DMS153 treated with DMSO at 0.1 percent for 48 hours (cell line): ENCODE results near the gene ACAD11.
A peak's percentile ranks its signal among the peaks of the same experiment; 100 is the strongest.
"Not testable (repeated sequence)": the region's sequence is repeated elsewhere in the genome, so short reads cannot be mapped to it uniquely, and the experiment has no call there.

Experiments used
- DNase-seq: peaks from one replicate; lab custom pipeline; 2025; ENCODE audit not compliant: unreplicated experiment; lab: John Stamatoyannopoulos, UW

Gene ACAD11

DNA sequence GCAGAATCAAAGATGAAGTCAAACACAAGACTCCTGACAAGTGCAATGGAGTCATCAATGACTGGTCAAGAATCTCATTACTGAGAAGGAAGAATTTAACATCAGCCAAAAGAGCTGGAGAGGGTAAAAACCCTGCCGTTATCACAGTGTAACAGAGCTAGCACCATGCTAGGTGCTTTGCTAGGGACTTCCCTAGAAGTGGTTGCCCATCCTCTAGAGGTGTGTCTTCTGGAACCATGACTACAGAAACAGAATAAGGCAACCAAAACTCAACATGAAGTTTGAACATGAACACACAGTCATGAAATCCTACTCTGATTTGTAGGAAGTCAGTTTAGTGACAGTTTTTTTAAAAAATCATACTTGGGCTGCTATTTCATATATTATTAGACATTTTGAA, 9.5 kb downstream of the ACAD11 start:
- DNase-seq: no peak

- DNase-seq: no peak
Observed at GRCh38 chr3:132645058-132645457, 14.6 kb downstream of the ACAD11 start.

DNA sequence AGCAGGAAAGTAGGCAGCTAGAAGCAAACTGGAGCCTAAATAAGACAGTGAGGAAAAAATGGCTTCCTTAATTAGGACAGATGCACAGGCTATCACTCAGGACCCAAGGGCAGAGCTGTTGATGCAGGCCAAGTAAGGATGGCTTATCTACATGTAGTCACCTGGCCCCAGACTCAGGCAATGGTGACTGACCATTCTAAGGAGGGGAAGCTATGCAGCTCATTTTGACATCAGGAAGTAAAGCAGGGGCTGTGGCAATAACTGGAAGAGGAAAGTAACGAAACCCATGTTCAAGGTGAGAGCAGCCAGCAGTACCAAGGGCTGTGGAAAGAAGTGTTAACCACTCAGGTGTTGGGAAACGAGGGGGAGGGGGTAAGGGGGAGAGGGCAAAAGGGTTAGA, 16.2 kb downstream of the ACAD11 start:
- no peak for DNase-seq

- no peak for DNase-seq
Observed at GRCh38 chr3:132642539-132642847, 17.1 kb downstream of the ACAD11 start.

- DNase-seq: peak; percentile 51
Observed at GRCh38 chr3:132641837-132642538, 17.6 kb downstream of the ACAD11 start.

DNA sequence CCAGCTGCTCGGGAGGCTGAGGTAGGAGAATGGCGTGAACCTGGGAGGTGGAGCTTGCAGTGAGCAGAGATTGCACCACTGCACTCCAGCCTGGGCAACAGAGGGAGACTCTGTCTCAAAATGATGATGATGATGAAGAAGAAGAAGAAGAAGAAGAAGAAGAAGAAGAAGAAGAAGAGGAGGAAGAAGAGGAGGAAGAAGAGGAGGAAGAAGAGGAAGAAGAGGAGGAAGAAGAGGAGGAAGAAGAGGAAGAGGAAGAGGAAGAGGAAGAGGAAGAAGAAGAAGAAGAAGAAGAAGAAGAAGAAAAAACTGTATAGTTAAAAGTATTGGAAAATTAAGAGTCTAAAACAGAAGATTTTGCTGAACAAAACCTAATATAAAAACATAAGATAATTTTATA, 18.2 kb downstream of the ACAD11 start:
- DNase-seq: not testable (repeated sequence)

GRCh38 chr3:132638706-132639105, 20.9 kb downstream of the ACAD11 start:
- no peak for DNase-seq

- no peak for DNase-seq
Observed at GRCh38 chr3:132637590-132637989, 22.0 kb downstream of the ACAD11 start.

DNA sequence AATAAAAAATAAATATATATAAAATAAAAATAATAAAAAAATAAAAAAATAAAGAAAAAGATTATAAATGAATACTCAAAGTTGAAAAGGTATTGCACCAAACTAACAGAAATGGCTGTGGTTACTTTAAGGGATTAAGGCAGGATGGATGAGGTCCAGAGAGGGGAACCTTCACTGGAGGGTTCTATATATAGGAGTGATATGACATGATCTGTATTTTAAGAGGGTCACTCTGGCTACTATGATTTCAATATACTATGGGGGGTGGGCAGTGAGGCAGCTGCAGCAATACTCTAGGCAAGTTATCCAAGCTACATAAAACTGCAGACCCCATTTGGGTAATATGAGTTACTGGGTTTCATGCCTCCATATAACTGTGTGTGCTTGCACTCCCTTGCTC, 24.6 kb downstream of the ACAD11 start:
- no peak for DNase-seq

- DNase-seq: no peak
Observed at GRCh38 chr3:132630612-132631011, 29.0 kb downstream of the ACAD11 start.

DNA sequence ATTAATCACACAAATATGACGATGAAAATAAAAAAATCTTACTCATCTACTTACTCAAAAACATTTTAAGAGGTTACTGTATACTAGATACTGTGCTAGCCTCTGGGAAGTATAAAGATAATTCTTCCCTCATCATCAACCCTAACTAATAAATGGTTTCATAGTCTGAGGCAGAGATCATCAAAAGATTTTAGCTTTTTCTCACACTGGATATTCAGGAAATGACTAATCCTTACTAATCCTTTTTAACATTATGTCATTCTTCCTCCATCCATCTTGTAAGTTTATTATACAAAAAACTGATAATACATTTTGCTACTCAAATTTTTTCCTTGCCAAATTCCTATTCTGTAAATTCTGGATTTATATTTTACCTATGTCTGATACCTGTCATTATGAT, 29.7 kb downstream of the ACAD11 start:
- DNase-seq: no peak

GRCh38 chr3:132628157-132628556, 31.5 kb downstream of the ACAD11 start:
- DNase-seq: no peak

GRCh38 chr3:132626955-132627354, 32.7 kb downstream of the ACAD11 start:
- DNase-seq: no peak

DNA sequence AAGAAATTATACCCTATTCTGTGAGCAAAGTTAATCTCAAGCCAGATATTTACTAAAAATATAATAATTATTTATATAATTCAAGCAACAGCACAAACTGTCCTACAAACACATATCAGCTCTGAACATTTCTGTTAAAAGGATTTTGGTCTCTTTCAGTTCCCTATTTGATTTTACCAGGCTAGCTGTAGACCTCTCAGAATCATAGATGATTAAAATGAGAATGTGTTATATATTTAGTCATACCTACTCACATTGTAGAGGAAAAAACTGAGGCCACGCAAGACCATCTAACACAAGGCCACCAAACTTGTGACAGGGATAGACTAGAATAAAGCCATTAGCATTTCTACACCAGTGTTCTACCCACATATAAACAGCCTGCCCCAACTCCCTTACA, 34.0 kb downstream of the ACAD11 start:
- DNase-seq: no peak

DNA sequence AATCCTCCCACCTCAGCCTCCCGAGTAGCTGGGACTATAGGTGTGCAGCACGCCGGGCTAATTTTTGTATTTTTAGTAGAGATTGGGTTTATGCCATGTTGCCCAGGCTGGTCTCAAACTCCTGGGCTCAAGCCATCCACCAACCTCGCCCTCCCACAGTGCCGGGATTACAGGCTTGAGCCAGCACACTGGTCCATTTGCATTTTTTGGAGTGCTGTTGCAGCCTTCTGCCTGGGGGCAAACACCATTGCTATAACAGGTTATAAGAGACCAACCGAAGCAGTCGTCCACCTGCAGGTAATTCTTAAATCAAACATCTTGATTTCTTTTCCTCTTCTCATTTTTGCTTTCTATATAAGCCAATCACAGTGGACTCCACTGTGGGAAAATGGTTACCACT, 34.8 kb downstream of the ACAD11 start:
- no peak for DNase-seq

GRCh38 chr3:132623646-132624045, 36.0 kb downstream of the ACAD11 start:
- DNase-seq: no peak

GRCh38 chr3:132622761-132623160, 36.8 kb downstream of the ACAD11 start:
- DNase-seq: no peak

- no peak for DNase-seq
Observed at GRCh38 chr3:132622148-132622547, 37.5 kb downstream of the ACAD11 start.

DNA sequence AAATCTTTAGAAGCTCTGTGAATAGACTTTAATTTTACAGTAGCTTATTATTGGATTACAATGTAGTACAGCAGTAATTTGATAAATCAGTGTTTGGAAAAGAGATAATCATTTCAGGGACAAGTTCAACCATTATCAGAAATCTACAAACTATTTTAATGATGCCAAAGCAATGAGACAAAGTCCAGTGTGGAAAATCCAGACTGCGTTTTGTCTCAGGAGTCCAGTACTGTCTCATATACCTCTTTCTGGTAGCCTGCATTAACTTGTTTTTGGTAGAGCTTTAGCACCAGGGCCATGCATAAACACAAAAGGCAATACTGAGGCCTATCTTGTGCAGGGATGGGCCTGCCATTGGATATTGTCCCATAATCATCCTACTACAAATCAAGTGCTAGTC, 42.8 kb downstream of the ACAD11 start:
- DNase-seq: no peak

DNA sequence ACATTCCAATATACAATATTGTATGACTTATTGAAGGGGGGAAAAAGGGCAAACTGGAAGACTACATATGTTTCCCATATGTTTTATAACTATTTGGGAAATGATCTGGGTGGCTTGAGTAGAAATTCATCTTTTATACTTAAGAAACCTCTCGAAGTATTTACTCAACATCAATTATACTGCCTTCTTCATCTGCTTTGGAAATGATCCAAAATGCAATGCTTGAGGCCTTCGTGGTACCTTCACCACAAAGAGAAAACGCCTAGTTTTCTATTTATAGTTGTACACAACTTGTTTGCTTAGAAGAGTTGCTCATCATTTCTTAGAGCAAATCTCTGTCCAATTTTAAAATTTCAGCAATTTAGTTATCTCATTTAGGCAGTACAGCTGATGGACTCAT, 43.7 kb downstream of the ACAD11 start:
- no peak for DNase-seq

DNA sequence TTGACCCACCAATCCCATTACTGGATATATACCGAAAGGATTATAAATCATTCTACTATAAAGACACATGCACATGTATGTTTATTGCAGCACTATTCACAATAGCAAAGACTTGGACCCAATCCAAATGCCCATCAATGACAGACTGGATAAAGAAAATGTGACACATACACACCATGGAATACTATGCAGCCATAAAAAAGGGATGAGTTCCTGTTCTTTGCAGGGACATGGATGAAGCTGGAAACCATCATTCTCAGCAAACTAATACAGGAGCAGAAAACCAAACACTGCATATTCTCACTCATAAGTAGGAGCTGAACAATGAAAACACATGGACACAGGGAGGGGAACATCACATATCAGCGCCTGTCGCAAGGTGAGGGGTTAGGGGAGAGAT, 44.3 kb downstream of the ACAD11 start:
- not testable (repeated sequence) for DNase-seq

DNA sequence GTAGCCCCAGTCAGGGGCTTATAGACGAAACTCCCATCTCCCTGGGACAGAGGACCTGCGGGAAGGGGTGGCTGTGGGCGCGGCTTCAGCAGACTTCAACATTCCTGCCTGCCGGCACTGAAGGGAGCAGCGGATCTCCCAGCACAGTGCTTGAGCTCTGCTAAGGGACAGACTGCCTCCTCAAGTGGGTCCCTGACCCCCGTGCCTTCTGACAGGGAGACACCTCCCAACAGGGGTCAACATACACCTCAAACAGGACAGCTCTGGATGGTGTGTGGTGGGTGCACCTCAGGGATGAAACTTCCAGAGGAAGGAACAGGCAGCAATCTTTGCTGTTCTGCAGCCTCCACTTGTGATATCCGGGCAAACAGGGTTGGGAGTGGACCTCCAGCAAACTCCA, 53.0 kb downstream of the ACAD11 start:
- not testable (repeated sequence) for DNase-seq

DNA sequence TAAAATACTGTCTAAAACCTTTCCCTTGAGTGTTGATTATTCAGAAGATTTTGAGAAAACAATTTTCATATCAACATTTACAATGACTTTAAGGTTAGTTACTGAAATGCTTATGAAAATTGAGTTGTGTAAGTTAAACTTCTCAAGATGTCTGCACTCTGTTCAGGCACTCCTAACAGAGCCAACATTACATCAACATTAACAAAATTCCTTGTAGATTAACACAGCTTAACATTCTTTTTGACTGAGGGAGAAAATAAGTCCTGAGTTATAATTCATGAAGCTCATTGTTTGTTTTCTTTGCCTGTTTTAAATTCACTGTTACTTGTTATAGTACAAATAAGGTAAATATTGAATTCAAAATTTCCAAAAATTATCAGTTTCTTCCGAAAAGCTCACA, 53.5 kb downstream of the ACAD11 start:
- DNase-seq: no peak

DNA sequence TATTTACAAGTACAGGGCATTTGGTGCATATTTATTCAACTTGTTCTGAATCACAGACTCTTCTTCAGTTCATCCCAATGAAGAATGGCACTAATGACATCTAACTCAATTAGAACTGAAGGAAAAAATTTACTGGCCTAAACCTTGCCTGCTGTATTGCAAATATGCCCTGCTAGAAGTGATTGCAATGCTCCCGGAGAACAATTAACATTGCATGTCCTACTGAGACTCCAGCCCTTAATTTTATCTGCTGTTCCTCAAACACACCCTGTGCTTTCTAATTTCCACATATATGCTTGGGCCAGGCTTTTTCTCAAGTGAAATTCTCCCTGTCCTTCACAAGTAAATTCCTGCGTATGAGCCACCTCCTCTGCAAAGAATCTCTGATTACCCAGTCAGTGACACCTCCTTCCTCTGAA, 54.2 kb downstream of the ACAD11 start:
- DNase-seq: no peak
